Urothelium cell line (cell line): Measurements from ENCODE around the gene OR2T27.
A peak's percentile ranks its signal among the peaks of the same experiment; 100 is the strongest.
"Not testable (repeated sequence)": the region's sequence is repeated elsewhere in the genome, so short reads cannot be mapped to it uniquely, and the experiment has no call there.

Experiments used
- DNase-seq: peaks from one replicate; pipeline ENCODE4 v3.0.0; 2011; ENCODE audit warnings: low spot score, mixed read lengths
- FAIRE-seq: peaks from 2 replicates; lab custom pipeline; 2011; peaks lifted over from hg19 to GRCh38; lab: Jason Lieb, UNC

Gene OR2T27

DNA sequence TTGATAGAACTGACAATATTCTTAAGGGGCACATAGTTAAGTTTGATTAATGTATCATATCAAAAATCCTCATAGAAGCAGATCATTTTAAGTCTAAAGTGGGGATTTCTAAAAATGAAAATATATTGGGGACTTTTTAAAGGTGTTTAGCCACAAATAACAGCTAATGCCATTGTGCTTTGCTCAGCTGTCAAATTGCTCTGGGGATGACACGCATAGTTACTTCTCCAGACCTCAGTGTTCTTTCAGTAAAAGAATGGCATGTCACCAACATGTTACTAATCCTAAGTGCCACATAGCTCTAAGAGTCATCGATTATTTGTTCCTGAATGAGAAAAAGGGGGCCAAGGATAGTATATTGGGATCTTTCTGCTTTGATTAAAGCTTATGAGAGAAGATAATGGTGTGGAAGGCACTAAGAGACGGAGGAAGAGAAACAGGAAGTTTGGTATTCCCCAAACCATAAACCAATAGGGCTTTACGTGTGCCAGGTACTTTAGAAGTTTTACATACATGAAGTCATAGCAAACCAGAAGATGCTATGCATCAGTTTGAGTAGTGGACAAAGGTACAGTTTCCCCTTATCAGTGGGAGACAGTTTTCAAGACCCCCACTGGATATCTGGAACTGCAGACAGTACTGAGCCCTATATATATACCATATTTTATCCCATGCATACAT is 12.2 kb downstream of the OR2T27 start:
- not testable (repeated sequence) for DNase-seq, FAIRE-seq

DNA sequence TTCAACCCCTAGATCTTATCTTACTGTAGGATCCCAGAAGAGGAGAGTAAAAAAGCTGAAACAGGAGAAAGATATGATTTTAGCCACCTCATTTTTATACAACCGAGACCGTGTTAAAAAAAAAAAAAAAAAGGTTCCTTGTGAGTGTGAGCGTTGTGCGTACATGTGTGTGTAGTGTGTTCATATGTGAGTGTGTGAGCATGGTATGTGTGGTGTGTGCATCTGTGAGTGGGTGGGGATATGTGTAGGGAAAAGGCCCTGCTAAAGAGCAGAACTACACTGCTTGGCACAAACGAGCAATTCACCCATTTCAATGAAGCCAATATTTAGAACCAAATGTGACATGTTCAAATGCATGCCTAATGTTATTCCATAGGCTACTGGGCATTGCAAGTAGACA is 13.7 kb downstream of the OR2T27 start:
- not testable (repeated sequence) for DNase-seq, FAIRE-seq

DNA sequence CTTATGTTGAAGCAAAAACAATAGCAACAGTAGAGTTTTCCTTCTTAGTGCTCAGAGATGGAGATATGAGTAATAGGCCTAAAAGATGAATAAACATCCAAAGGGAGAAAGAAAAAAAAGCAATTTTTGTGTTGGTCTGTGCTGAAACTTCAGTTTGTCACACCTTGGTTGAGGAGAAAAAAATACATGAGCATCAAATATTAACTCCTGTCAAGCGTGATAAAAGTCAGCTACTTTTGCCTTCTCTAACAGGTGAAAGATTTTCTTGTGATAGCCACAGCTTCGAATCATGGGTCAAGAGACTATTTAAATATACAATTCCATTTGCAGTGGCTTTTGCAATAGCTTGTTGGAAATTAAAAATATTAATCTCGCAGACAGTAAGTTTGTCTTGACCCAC is 14.4 kb downstream of the OR2T27 start:
- FAIRE-seq, DNase-seq: not testable (repeated sequence)

GRCh38 chr1:248639652-248640051 is 15.7 kb downstream of the OR2T27 start:
- FAIRE-seq, DNase-seq: not testable (repeated sequence)

- FAIRE-seq, DNase-seq: not testable (repeated sequence)
Observed at GRCh38 chr1:248636612-248637011, 18.7 kb downstream of the OR2T27 start.

- FAIRE-seq = peak; percentile 50
- DNase-seq = not testable (repeated sequence)
Observed at GRCh38 chr1:248634991-248635390, 20.3 kb downstream of the OR2T27 start, which contains the start of gene OR2T11. TSS of gene OR2T11 (minus strand) at chr1:248635091. CDS start at chr1:248627128, 7,963 bp downstream.

DNA sequence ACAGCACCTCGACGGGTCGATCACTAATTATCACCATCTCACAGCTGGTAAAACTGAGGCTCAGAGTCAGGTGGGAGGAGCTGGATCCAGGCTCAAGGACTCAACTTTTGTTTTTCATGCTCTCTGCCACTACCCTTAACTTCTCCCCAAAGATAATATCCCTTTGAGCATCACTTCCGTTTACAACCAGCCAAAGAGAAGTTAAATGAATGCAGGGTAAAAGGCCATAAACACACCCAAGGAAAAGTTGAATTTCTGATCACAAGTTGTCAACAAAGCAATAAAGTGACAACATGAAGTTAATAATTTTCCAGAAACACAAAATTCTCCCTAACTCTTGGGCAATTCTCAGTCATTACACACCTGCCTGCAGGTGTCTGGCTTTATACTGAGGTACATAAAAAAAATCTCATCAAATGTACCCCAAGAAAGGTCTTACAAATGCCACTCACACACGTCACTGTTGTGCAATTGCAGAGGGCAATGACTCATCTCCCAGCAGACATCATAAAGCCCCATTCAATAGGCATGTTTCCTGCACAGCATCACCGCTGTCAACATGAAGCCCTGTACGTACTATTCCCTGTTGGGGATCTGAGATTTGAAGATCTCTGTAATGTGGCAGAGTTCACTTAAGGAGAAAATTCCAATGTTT is 23.8 kb downstream of the OR2T27 start:
- DNase-seq (no peak), FAIRE-seq (no peak)

- no peak for FAIRE-seq
- no peak for DNase-seq
Observed at GRCh38 chr1:248630551-248630950, 24.8 kb downstream of the OR2T27 start.

DNA sequence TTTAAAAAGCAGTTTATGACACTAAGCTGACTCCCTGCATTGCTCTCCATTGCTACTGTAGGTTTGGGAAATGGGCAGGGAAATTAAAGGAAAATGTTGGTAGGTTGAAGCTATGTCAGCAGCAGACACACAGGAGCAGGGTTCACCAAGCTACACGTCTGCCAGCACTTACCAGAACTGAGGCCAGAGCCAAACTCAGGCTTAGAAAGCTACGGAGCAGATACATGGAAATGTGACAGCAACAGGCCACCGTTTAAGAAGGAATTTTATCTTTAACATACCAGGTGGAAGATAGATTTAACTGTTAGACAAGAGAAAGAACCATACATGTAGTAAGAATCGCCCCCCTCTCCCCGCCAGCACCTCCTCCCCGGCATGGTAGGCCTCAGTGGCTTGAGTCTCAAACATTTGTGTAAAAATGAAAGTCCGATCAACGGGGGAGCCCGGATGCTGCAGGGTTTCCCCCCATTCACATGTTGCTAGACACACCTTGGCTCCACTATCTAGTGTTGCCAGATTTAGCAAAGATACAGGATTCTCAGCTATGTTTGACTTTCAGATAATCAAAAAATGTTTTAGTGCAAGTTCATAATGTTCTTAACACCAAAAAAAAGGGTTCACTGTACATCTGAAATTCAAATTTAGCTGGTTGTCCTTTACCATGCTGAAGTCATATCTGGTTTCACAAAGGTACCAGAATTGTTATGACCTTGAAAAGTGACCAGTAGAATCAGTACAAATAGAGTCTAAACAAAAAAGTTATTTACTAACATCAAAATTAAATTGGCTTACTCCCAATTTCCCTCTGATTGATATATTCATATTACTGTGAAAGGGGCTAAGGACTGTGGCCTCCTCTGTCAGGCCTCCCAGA is 27.1 kb downstream of the OR2T27 start:
- FAIRE-seq (no peak), DNase-seq (no peak)

DNA sequence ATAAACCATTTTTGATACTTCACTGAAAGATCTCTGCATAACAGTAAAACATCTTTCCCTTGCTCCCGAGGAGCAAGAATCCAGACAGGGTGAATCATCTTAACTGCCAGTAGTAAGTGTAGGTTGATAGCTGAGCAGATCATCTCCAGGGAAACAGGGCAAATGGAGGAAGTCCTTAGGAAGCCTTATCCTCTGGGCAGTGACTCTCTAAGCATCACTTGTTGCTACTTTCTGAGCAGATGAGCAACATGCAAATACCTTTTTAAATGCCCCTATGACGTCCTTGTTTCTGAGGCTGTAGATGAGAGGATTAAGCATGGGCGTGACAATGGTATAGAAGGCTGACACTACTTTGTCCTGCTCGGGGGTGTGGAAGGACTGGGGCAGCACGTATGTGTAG is 29.4 kb downstream of the OR2T27 start:
- no peak for DNase-seq
- FAIRE-seq = no peak

GRCh38 chr1:248625166-248625565 is 30.2 kb downstream of the OR2T27 start:
- FAIRE-seq = no peak
- no peak for DNase-seq

- DNase-seq (peak; percentile 32), FAIRE-seq (no peak)
Observed at GRCh38 chr1:248622570-248623001, 32.7 kb downstream of the OR2T27 start.

GRCh38 chr1:248621770-248622169 is 33.6 kb downstream of the OR2T27 start:
- no peak for DNase-seq

DNA sequence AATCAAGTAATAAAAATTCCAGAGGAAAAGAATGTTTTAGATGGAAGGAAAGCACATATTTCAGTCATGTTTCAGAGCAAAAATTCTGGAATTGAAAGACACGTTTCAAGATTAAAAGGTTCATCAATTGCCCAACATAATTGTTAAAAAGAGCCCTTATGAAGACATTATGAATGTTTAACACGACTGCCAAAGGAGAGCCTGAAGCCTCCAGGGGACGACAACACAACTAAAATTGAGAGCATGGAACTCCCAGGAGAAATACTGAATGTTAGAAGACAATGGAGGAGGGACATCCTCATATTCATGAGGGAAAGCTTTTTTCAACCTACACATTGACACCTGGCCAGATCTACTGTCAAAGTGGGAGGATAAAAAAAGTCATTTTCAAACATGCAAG is 36.5 kb downstream of the OR2T27 start:
- DNase-seq (peak; percentile 39), FAIRE-seq (no peak)

More at GRCh38 chr1:248621770-248622169, 33.6 kb downstream of the OR2T27 start:
- no peak for FAIRE-seq

- FAIRE-seq = no peak
- no peak for DNase-seq
Observed at GRCh38 chr1:248618119-248618518, 37.2 kb downstream of the OR2T27 start.

DNA sequence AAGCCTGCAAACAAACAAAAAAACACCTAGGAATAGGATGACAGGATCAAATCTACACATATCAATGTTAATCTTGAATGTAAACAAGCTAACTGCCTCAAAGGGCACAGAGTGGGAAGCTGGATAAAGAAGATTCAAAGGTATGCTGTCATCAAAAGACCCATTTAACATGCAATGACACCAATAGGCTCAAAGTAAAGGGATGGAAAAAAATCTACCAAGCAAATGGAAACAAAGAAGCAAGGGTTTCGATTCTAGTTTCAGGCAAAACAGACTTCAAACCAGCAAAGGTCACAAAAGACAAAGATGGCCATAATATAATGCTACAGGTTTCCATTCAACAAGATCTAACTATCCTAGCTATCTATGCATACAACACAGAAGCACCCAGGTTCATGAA is 41.6 kb downstream of the OR2T27 start:
- DNase-seq (no peak), FAIRE-seq (no peak)

- DNase-seq (no peak), FAIRE-seq (no peak)
Observed at GRCh38 chr1:248611883-248612414, 43.4 kb downstream of the OR2T27 start.

GRCh38 chr1:248610301-248610700 is 45.0 kb downstream of the OR2T27 start:
- DNase-seq = no peak
- FAIRE-seq = no peak
